GM18505 (cell line): ENCODE results near the gene ZSWIM1.
"Not testable (repeated sequence)": the region's sequence is repeated elsewhere in the genome, so short reads cannot be mapped to it uniquely, and the experiment has no call there.

Experiments used
- ATAC-seq: cut with Tn5 transposase; IDR thresholded peaks from one replicate; pipeline ENCODE4 v1.9.1; 2021; ENCODE audit not compliant: unreplicated experiment
- POLR2A ChIP-seq: IDR thresholded peaks from 4 replicates; pipeline ENCODE4 v1.6.1; 2011; ENCODE audit warnings: borderline replicate concordance; ENCODE audit not compliant: insufficient read depth, insufficient read length; ENCODE audit errors: extremely low read depth

The ZSWIM1 gene

DNA sequence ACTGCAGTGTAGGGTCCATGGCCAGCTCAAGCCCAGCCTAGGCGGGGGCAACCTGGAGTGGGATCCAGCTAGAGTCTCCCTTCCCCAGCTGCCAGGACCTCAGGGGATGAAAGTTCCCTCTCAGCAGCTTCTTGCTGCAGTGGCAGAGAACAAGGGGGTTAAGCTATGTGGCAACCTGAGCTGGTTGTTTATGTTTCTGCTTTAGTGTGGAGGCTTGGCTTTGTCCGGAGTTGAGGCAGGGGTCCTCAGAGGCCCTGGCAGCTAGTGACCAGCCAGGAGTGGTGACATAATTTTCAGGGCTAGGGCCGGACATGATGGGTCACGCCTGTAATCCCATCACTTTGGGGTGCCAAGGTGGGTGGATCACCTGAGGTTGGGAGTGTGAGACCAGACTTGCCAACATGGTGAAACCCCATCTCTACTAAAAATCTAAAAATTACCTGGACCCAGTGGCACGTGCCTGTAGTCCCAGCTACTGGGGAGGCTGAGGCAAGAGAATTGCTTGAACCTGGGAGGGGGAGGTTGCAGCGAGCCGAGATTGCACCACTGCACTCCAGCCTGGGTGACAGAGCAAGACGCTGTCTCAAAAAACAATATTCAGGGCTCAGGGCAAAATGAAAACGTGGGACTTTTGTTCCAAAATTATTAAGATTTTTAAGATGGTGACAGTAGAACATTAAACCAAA is 44.9 kb downstream of the ZSWIM1 start:
- TF ChIP-seq POLR2A: no peak
- ATAC-seq: no peak

DNA sequence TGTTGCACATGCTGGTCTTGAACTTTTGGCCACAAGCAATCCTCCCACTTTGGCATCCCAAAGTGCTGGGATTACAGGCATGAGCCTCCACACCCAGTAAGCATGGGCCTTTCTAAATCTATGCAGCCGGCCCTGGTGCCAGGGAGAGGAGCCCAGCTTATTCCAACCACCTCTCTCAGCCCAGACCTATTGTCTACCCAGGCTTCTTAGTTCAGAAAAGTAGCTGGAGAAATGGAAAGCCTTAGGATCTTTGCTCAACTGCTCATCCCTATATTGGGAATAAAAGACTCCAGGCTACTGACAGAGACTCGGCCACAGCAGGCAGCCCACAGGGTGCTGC is 45.7 kb downstream of the ZSWIM1 start:
- no peak for ATAC-seq
- no peak for TF ChIP-seq POLR2A

DNA sequence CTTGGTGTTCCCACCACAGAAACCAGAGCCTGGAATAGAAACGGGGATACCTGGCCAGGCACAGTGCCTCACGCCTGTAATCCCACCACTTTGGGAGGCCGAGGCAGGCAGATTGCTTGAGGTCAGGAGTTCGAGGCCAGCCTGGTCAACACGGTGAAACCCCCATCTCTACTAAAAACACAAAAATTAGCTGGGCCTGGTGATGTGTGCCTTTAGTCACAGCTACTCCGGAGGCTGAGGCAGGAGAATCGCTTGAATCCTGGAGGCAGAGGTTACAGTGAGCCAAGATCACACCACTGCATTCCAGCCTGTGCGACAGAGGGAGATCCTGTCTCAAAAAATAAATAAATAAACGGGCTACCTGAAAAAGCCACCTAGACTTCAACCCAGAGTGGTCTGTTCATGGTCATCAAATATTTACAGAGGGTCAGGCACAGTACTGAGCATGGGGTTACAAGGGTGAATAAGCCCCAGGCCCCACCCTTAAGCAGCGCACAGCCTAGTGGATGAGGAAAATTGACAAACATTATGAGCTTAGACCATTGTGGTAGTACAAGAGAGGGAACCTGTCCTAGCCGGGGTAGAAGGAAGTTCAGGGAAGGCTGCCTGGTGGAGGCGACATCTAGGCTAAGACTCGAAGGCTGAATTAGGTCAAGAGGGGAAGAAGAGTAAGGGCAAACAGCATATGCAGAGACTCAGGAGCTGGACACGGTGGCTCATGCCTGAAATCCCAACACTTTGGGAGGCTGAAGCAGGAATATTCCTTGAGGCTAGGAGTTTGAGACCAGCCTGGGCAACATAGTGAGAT is 46.2 kb downstream of the ZSWIM1 start:
- TF ChIP-seq POLR2A: no peak
- no peak for ATAC-seq

DNA sequence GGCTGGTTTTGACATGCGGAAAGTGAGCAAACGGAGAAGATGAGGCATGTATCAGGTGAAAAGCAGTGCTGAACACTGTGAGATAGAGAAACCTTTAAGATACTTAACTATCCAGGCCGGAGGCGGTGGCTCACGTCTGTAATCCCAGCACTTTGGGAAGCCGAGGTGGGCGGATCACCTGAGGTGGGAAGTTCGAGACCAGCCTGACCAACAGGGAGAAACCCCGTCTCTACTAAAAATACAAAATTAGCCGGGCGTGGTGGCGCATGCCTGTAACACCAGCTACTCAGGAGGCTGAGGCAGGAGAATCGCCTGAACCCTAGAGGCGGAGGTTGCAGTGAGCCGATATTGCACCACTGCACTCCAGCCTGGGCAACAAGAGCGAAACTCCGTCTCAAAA is 50.7 kb downstream of the ZSWIM1 start:
- not testable (repeated sequence) for ATAC-seq

DNA sequence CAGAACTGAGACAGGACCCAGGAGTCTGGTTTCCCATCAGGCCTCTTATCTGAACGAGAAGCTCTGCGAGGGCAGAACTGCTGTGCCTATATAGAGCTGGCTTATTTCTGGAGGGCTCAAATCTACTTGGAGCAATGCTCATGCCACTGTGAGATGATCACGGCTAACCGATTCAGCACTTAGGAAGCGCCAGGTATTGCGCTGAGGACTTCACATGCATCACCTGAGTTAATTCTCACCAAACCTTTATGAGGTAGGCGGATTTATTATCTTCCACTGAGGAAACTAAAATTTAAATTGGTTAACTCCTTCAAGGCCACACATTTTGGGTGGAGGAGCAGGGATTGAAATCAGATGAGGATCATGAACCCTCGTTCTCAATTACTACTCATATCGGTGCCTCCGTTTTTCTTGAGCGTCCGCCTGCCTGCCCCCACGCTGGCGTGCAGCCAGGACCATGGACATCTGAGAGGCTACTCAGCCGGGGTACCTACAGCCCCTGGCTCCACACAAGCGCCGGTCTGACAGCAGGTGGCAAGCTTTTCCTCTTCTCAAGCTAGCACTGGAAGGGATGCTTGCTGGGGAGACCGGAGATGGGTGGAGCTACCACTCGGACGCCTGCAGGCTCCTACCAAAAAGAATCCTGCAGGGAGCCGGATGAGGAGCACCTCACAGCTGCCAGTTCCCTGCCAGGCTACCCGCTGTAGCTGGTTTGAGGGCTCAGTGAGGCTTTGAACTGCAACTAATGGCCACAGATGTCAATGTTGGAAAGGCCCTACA is 52.4 kb downstream of the ZSWIM1 start:
- TF ChIP-seq POLR2A: peak; percentile 47
- ATAC-seq: no peak

DNA sequence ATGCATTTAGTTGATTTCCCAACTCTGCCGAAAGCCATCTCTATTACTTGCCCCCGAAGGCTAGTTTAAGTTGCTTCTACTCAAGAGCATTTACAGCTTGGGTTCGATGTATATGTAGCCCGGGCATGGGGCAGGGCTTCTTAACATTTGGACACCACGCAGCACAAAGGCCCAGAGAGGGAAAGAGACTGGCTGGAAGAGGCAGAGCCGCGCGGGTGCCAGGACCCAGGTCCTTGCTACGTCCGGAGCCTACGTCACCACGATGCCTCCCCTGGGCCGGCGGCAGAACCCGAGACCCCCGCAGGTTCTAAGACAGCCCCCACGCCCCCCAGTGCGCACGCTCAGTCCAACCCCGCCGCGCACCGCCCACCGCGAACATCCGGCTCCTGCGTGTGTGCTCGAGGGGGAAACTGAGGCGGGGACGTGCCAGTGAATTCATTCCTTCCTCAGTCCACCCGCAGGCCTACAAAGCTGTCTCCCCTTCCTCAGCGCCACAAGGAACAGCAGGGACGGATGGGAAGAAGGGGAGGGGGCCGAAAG is 53.1 kb downstream of the ZSWIM1 start:
- TF ChIP-seq POLR2A: no peak
- ATAC-seq: peak; percentile 1
